ENCODE measurements around the gene KBTBD13. TPM values are rescaled to one million over a fixed set of nuclear protein-coding genes. Genes with fewer than 3 reads are reported as not detected.

KBTBD13 gene
- total RNA-seq, 1 donor from 2014 or later = not detected

DNA sequence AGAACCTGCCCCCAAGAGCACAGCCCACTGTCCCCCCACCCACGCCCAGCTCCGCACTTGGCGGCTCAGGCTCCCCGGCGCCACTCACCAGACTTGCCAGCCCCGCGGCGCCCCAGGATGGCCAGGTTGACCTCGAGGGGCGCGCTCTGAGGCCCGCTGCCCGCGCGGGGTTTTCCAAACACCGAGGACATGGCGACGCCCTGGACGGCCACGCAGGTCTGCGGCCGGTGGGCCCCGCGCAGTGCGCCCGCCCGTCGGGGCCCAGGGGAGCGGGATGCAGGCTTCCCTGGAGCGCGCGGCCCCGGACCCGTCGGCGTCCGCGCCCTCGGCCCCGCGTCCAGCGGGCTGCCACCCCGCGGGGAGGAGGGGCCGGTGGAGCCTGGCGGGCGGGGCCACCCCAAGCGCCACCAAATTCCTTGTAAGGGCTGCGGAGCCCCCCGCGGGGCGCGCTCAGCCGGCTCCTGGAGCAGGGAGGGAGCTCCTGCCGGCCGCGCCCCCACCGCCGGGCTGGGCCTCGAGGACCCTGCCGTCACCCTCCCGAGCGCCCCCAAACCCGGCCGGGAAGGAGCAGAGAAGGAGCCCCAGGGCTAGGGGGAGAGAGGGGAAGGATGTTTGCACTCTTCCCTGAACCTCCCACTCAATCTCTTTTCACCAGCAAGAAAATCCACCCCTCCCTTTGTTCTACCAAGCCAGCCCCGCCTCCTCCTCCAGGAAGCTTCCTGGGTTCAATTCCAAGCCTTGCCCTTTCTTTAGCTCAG lies 8.7 kb upstream of the KBTBD13 start, which contains the start of gene RASL12:
RASL12 (minus strand) TSS at position 347 of the 758 bp plus-strand sequence; CDS start at position 191, 156 bp downstream.
- TF ChIP-seq, protein P1, sequence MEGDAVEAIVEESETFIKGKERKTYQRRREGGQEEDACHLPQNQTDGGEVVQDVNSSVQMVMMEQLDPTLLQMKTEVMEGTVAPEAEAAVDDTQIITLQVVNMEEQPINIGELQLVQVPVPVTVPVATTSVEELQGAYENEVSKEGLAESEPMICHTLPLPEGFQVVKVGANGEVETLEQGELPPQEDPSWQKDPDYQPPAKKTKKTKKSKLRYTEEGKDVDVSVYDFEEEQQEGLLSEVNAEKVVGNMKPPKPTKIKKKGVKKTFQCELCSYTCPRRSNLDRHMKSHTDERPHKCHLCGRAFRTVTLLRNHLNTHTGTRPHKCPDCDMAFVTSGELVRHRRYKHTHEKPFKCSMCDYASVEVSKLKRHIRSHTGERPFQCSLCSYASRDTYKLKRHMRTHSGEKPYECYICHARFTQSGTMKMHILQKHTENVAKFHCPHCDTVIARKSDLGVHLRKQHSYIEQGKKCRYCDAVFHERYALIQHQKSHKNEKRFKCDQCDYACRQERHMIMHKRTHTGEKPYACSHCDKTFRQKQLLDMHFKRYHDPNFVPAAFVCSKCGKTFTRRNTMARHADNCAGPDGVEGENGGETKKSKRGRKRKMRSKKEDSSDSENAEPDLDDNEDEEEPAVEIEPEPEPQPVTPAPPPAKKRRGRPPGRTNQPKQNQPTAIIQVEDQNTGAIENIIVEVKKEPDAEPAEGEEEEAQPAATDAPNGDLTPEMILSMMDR (IDR thresholded peaks at IDR 0.05) = no peak
- Histone ChIP-seq H3K4me3 (peak within 1 kb of the TSS; percentile 52), H3K36me3 (no peaks in the 10 kb centered on the region), H3K4me1 (peaks cover 26% of the 10 kb centered on the region), H3K27ac (peak within 1 kb of the TSS; percentile 85), H3K27me3 (ENCODE audit: low read depth) (peaks cover 23% of the 10 kb centered on the region), H3K9me3 (no peaks in the 10 kb centered on the region)
- peak; percentile 40 to 45 for ATAC-seq
- peak; percentile 47 for DNase-seq
- intact Hi-C loops (cut with DNase I) = no loop called here

- no peak for ATAC-seq
- H3K4me1 ChIP-seq = peaks cover 24% of the 10 kb centered on the region
- peak overlapping the region; percentile 85 for H3K27ac ChIP-seq
- DNase-seq = peak; percentile 15
- TF ChIP-seq, protein P1 (IDR thresholded peaks at IDR 0.05) = no peak
- no peaks in the 10 kb centered on the region for H3K36me3 ChIP-seq
- H3K4me3 ChIP-seq = peak overlapping the region; percentile 52
- peaks cover 23% of the 10 kb centered on the region for H3K27me3 ChIP-seq (ENCODE audit: low read depth)
- no peaks in the 10 kb centered on the region for H3K9me3 ChIP-seq
- intact Hi-C loops (cut with DNase I) = no loop called here
Measured at GRCh38 chr15:65068403-65068788, 8.2 kb upstream of the KBTBD13 start.

DNA sequence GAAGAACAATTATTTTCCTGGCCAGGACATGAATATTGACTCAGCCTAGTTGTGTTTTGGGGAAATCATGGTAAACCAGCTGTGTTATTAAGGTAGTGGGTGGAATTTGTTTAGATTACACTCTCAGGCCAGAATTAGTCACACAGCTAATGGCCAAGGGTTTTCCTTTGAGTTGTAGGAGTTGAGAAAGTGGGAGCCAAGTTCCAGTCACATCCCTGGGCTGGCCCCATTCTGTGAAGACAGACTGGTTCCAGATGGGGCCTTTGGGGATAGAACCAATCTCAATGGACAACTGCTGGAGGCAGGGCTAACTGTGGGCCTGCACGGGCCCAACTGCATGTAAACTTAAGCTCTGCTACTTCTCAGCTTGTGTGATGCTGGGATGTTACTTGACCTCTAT lies 7.4 kb upstream of the KBTBD13 start:
- ATAC-seq (peak; percentile 68 to 74), DNase-seq (peak; percentile 41)
- H3K9me3 ChIP-seq = no peaks in the 10 kb centered on the region
- intact Hi-C loops (cut with DNase I) = no loop called here
- H3K4me3 ChIP-seq = no peak overlapping the region
- TF ChIP-seq, protein P1 (IDR thresholded peaks at IDR 0.05) = no peak
- peaks cover 20% of the 10 kb centered on the region for H3K4me1 ChIP-seq
- peak overlapping the region; percentile 85 for H3K27ac ChIP-seq
- no peaks in the 10 kb centered on the region for H3K36me3 ChIP-seq
- H3K27me3 ChIP-seq (ENCODE audit: low read depth) = peaks cover 23% of the 10 kb centered on the region

DNA sequence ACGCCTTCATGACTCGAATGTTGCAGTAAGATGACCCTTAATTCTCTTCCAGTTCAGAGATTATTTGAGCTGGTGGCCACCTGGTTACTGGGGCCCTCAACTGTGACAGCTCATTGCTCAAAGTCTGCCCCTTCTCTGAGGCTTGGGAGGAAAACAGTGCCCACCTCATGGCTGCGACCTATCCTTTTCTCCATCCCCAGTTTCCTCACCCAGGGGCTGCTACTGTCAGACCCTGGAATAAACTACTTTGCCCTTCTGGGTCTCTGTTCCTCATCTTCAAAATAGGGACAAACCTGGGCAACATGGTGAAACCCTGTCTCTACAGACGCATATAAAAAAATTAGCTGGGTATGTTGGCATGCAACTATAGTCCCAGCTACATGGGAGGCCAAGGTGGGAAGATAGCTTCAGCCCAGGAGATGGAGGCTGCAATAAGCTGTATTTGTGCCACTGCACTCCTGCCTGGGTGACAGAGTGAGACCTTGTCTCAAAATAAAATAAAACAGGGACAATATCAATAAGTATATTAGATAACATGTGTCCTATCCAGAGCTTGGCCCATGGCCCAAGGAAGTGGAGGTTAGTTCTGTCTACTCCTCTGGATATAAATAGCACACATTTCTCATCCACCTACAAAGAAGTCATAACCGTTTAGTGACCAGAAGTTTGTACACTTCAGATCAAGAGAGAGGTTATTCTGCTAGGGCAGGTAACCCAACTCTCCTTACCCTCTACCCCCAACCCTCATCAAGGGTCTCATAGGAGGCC lies 6.6 kb upstream of the KBTBD13 start:
- H3K4me3 ChIP-seq = no peak overlapping the region
- no peak for ATAC-seq
- H3K27me3 ChIP-seq (ENCODE audit: low read depth) = peaks cover 23% of the 10 kb centered on the region
- intact Hi-C loops (cut with DNase I) = no loop called here
- H3K4me1 ChIP-seq = peaks cover 20% of the 10 kb centered on the region
- H3K27ac ChIP-seq = peak overlapping the region; percentile 62
- TF ChIP-seq, protein P1 (IDR thresholded peaks at IDR 0.05) = no peak
- H3K36me3 ChIP-seq = no peaks in the 10 kb centered on the region
- no peaks in the 10 kb centered on the region for H3K9me3 ChIP-seq
- DNase-seq = no peak

DNA sequence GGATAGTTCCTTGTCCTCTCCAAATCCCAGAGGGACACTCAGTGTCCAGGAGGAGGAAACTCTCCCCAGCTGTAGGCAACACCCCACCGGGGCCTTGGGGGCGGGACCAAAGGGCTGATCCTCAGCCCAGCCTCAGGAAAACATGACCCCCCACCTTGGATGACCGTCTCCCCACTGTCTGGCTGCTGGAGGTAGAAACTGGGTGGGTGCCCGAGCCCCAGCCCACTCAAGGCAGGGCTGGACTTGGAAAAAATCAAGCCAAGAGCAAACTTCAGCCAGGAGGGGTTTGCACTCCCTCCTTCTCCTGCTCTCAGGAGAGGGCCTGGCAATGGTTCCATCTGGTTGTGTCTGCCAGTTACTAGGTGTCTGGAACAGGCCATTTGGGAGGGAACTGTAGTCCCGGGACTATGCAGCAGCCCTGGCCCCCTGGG lies 5.2 kb upstream of the KBTBD13 start:
- H3K9me3 ChIP-seq = no peaks in the 10 kb centered on the region
- intact Hi-C loops (cut with DNase I) = no loop called here
- H3K4me3 ChIP-seq = no peak overlapping the region
- H3K27me3 ChIP-seq (ENCODE audit: low read depth) = peaks cover 18% of the 10 kb centered on the region
- DNase-seq (peak; percentile 44), ATAC-seq (peak in 1 of 2 donors; percentile 25)
- no peaks in the 10 kb centered on the region for H3K36me3 ChIP-seq
- TF ChIP-seq, protein P1 (IDR thresholded peaks at IDR 0.05) = no peak
- no peak overlapping the region for H3K27ac ChIP-seq
- H3K4me1 ChIP-seq = peaks cover 20% of the 10 kb centered on the region
